ENCODE results near the gene MARK3. TPM values are rescaled to one million over a fixed set of nuclear protein-coding genes. Genes with fewer than 3 reads are reported as not detected.

The MARK3 gene
- total and polyA plus RNA-seq, 2 donors (not counting 1 experiment from before 2014, with no cell fraction given) = 73.0 to 142 TPM

- 81% methylated on average over 2 of the region's 9 CpGs for WGBS (ENCODE audit: insufficient coverage)
- Histone ChIP-seq H3K27me3 (replicated peaks in 1 of 4; ENCODE audit: control extremely low read depth in 1 of 4, control insufficient read depth in 3 of 4, insufficient read depth in 4 of 4, low read length in 3 of 4) (no peaks in the 10 kb centered on the region), H3K4me2 (replicated peaks; ENCODE audit: low read depth, low read length, poor library complexity, severe bottlenecking) (peak overlapping the region; percentile 27), H3K9ac (ENCODE audit: low read length) (peak overlapping the region; percentile 1), H3K27ac (ENCODE audit: low read length in 2 of 2) (peak overlapping the region in 1 of 2 donors; percentile 49), H4K20me1 (ENCODE audit: control insufficient read depth, insufficient read depth, low read length, poor library complexity, severe bottlenecking) (peaks cover 76% of the 10 kb centered on the region), H2AFZ (ENCODE audit: insufficient read depth, low read depth, low read length, poor library complexity, severe bottlenecking) (no peak overlapping the region), H3K36me3 (replicated peaks in 1 of 2; ENCODE audit: control extremely low read depth in 1 of 2, control insufficient read depth in 1 of 2, extremely low read depth in 1 of 2, insufficient read depth in 2 of 2, low read length in 1 of 2) (peaks cover 0 to 15% of the 10 kb centered on the region in 2 experiments), H3K79me2 (ENCODE audit: control insufficient read depth, insufficient read depth, low read length) (peaks cover 92% of the 10 kb centered on the region), H3K4me3 (ENCODE audit: control extremely low read depth in 1 of 5, extremely low read depth in 1 of 5, insufficient read depth in 1 of 5, low read depth in 2 of 5, low read length in 4 of 5) (peak overlapping the region in 1 of 5 experiments; percentile 12), H3K9me3 (ENCODE audit: control extremely low read depth in 1 of 3, control insufficient read depth in 2 of 3, insufficient read depth in 1 of 3, low read length in 2 of 3) (no peaks in the 10 kb centered on the region), H3K4me1 (ENCODE audit: control insufficient read depth in 2 of 2, insufficient read depth in 2 of 2, low read length in 2 of 2) (peaks cover 20 to 25% of the 10 kb centered on the region in 2 donors)
- Mint-ChIP-seq H3K27me3 (no peaks in the 10 kb centered on the region), H3K27ac (no peak overlapping the region), H3K9me3 (ENCODE audit: insufficient read depth) (no peaks in the 10 kb centered on the region), H3K4me1 (peaks cover 47% of the 10 kb centered on the region), H3K4me3 (no peak overlapping the region)
- POLR2A ChIA-PET = no interaction called here
- TF ChIP-seq CTCF (IDR thresholded peaks at IDR 0.05) = no peak
- ATAC-seq (ENCODE audit: low read depth) (no peak), DNase-seq (no peak)
- intact Hi-C loops (cut with micrococcal nuclease) = no loop called here
- CTCF ChIA-PET = interaction anchor here (0.5 to 6.1 kb wide), 2 partner anchors 12 to 28 kb away, joined by 3 to 43 read pairs; no protein-coding TSS in a partner anchor
Observed at GRCh38 chr14:103404032-103404918, 19.1 kb downstream of the MARK3 start.

- H3K4me3 ChIP-seq (ENCODE audit: control extremely low read depth in 1 of 5, extremely low read depth in 1 of 5, insufficient read depth in 1 of 5, low read depth in 2 of 5, low read length in 4 of 5) = no peak overlapping the region
- H3K36me3 ChIP-seq (replicated peaks in 1 of 2; ENCODE audit: control extremely low read depth in 1 of 2, control insufficient read depth in 1 of 2, extremely low read depth in 1 of 2, insufficient read depth in 2 of 2, low read length in 1 of 2) = peaks cover 0 to 21% of the 10 kb centered on the region in 2 experiments
- ATAC-seq (ENCODE audit: low read depth) (no peak), DNase-seq (no peak)
- H4K20me1 ChIP-seq (ENCODE audit: control insufficient read depth, insufficient read depth, low read length, poor library complexity, severe bottlenecking) = peaks cover 70% of the 10 kb centered on the region
- H3K4me1 Mint-ChIP-seq = peaks cover 45% of the 10 kb centered on the region
- no peak overlapping the region for H3K4me2 ChIP-seq (replicated peaks; ENCODE audit: low read depth, low read length, poor library complexity, severe bottlenecking)
- H2AFZ ChIP-seq (ENCODE audit: insufficient read depth, low read depth, low read length, poor library complexity, severe bottlenecking) = no peak overlapping the region
- H3K4me1 ChIP-seq (ENCODE audit: control insufficient read depth in 2 of 2, insufficient read depth in 2 of 2, low read length in 2 of 2) = peaks cover 20 to 25% of the 10 kb centered on the region in 2 donors
- no peak overlapping the region for H3K9ac ChIP-seq (ENCODE audit: low read length)
- ChIA-PET POLR2A (no interaction called here), CTCF (interaction anchor here (0.5 to 6.1 kb wide), 2 partner anchors 13 to 27 kb away, joined by 3 to 43 read pairs; no protein-coding TSS in a partner anchor)
- H3K27ac ChIP-seq (ENCODE audit: low read length in 2 of 2) = no peak overlapping the region
- peaks cover 90% of the 10 kb centered on the region for H3K79me2 ChIP-seq (ENCODE audit: control insufficient read depth, insufficient read depth, low read length)
- intact Hi-C loops (cut with micrococcal nuclease) = no loop called here
- H3K9me3 Mint-ChIP-seq (ENCODE audit: insufficient read depth) = no peaks in the 10 kb centered on the region
- H3K4me3 Mint-ChIP-seq = no peak overlapping the region
- no peak overlapping the region for H3K27ac Mint-ChIP-seq
- TF ChIP-seq EZH2 (IDR thresholded peaks at IDR 0.05; ENCODE audit: borderline replicate concordance, insufficient read depth, low read depth, low read length, poor library complexity, severe bottlenecking) (no peak), CTCF (IDR thresholded peaks at IDR 0.05) (no peak)
- 100% methylated on average over 7 of the region's 7 CpGs for WGBS (ENCODE audit: insufficient coverage)
- no peaks in the 10 kb centered on the region for H3K27me3 ChIP-seq (replicated peaks in 1 of 4; ENCODE audit: control extremely low read depth in 1 of 4, control insufficient read depth in 3 of 4, insufficient read depth in 4 of 4, low read length in 3 of 4)
- H3K9me3 ChIP-seq (ENCODE audit: control extremely low read depth in 1 of 3, control insufficient read depth in 2 of 3, insufficient read depth in 1 of 3, low read length in 2 of 3) = no peaks in the 10 kb centered on the region
- no peaks in the 10 kb centered on the region for H3K27me3 Mint-ChIP-seq
Observed at GRCh38 chr14:103404920-103405319, 19.7 kb downstream of the MARK3 start.

All from B cell (primary cell).